B cell (primary cell): ENCODE data around the gene ERC2. TPM values are rescaled to one million over a fixed set of nuclear protein-coding genes. Genes with fewer than 3 reads are reported as not detected.

Source experiments
- ATAC-seq: fragments of 200-7000 bp; cut with Tn5 transposase; one replicate; pipeline ENCODE4 v1.10.0; 2021; ENCODE audit warnings: low read depth, mild to moderate bottlenecking, moderate number of reproducible peaks, moderate library complexity
- CTCF ChIA-PET: fragments of 350-600 bp; sonication (Branson Sonifier 250); formaldehyde crosslinking; loops from one replicate; lab custom pipeline; 2021; ENCODE audit warnings: antibody characterized with exemption, inconsistent platforms; lab: Charles Lee
- POLR2A ChIA-PET: fragments of 350-600 bp; sonication (Branson Sonifier 250); formaldehyde crosslinking; loops from one replicate; lab custom pipeline; 2021; ENCODE audit warnings: antibody characterized with exemption; lab: Charles Lee
- DNase-seq: peaks from one replicate; pipeline ENCODE4 v3.0.0; 2013
- H2AFZ ChIP-seq: 2 replicates; pipeline ENCODE4 v1.6.1; 2012; ENCODE audit warnings: mild to moderate bottlenecking, low read depth, low read length; ENCODE audit not compliant: insufficient read depth, poor library complexity, severe bottlenecking
- H3K27ac ChIP-seq, 2 donors: 1 replicate in 1 of 2; 2 replicates in 1 of 2; pipeline ENCODE4 v1.5.1; 2012 to 2013; ENCODE audit warnings: low read length in 2 of 2, mild to moderate bottlenecking in 2 of 2, moderate library complexity in 1 of 2
- H3K27me3 ChIP-seq, 4 experiments: fragments of 200-600 bp in 1 of 4; sonication (generic) in 1 of 4; replicated peaks in 1 of 4; 1 replicate in 2 of 4; 2 replicates in 2 of 4; pipeline versions ENCODE4 v1.6.1 to v1.7.0; 2013 to 2016; ENCODE audit warnings: low read length in 3 of 4, mild to moderate bottlenecking in 2 of 4, mixed read lengths in 1 of 4, moderate library complexity in 1 of 4; ENCODE audit not compliant: insufficient read depth in 4 of 4, control insufficient read depth in 3 of 4; ENCODE audit errors: control extremely low read depth in 1 of 4
- H3K36me3 ChIP-seq, 2 experiments: replicated peaks in 1 of 2; 1 replicate in 1 of 2; 2 replicates in 1 of 2; pipeline versions ENCODE4 v1.6.1 to v1.7.1; 2013; ENCODE audit warnings: low read length in 1 of 2; ENCODE audit not compliant: insufficient read depth in 2 of 2, control insufficient read depth in 1 of 2; ENCODE audit errors: control extremely low read depth in 1 of 2, extremely low read depth in 1 of 2
- H3K4me1 ChIP-seq, 2 donors: fragments of 200-600 bp in 1 of 2; sonication (generic) in 1 of 2; 1 replicate in 1 of 2; 2 replicates in 1 of 2; pipeline versions ENCODE4 v1.5.1 to v1.6.1; 2013 to 2017; ENCODE audit warnings: low read length in 2 of 2; ENCODE audit not compliant: control insufficient read depth in 2 of 2, insufficient read depth in 2 of 2
- H3K4me2 ChIP-seq: replicated peaks from 2 replicates; pipeline ENCODE3; 2012; ENCODE audit warnings: mild to moderate bottlenecking, low read depth, low read length; ENCODE audit not compliant: poor library complexity, severe bottlenecking
- H3K4me3 ChIP-seq, 5 experiments: fragments of 200-600 bp in 1 of 5; sonication (generic) in 1 of 5; 1 replicate in 3 of 5; 2 replicates in 2 of 5; pipeline versions ENCODE4 v1.5.1 to v1.7.0; 2011 to 2016; ENCODE audit warnings: low read length in 4 of 5, mild to moderate bottlenecking in 4 of 5, low read depth in 2 of 5, control low read depth in 1 of 5, moderate library complexity in 1 of 5; ENCODE audit not compliant: insufficient read depth in 1 of 5; ENCODE audit errors: control extremely low read depth in 1 of 5, extremely low read depth in 1 of 5
- H3K79me2 ChIP-seq: fragments of 200-600 bp; sonication (generic); one replicate; pipeline ENCODE4 v1.6.0; 2016; ENCODE audit warnings: low read length; ENCODE audit not compliant: control insufficient read depth, insufficient read depth
- H3K9ac ChIP-seq: fragments of 200-600 bp; sonication (generic); 2 replicates; pipeline ENCODE4 v1.6.1; 2017; ENCODE audit warnings: mild to moderate bottlenecking, low read length, moderate library complexity
- H3K9me3 ChIP-seq, 3 donors: one replicate each; pipeline versions ENCODE4 v1.6.1 to v1.7.1; 2013; ENCODE audit warnings: low read length in 2 of 3; ENCODE audit not compliant: control insufficient read depth in 2 of 3, insufficient read depth in 1 of 3; ENCODE audit errors: control extremely low read depth in 1 of 3
- H4K20me1 ChIP-seq: 2 replicates; pipeline ENCODE4 v1.6.0; 2012; ENCODE audit warnings: mild to moderate bottlenecking, low read length; ENCODE audit not compliant: insufficient read depth, control insufficient read depth, poor library complexity, severe bottlenecking
- H3K27ac Mint-ChIP-seq: one replicate; pipeline ENCODE4 v1.8.0; 2021; ENCODE audit warnings: mixed read lengths
- H3K27me3 Mint-ChIP-seq: one replicate; pipeline ENCODE4 v1.8.0; 2021; ENCODE audit warnings: mixed read lengths
- H3K4me1 Mint-ChIP-seq: one replicate; pipeline ENCODE4 v1.8.0; 2021; ENCODE audit warnings: mixed read lengths
- H3K4me3 Mint-ChIP-seq: one replicate; pipeline ENCODE4 v1.8.0; 2021; ENCODE audit warnings: mixed read lengths
- H3K9me3 Mint-ChIP-seq: one replicate; pipeline ENCODE4 v1.8.0; 2022; ENCODE audit warnings: mixed read lengths; ENCODE audit not compliant: insufficient read depth
- EZH2 ChIP-seq: IDR thresholded peaks from 2 replicates; pipeline ENCODE4 v1.6.1; 2012; ENCODE audit warnings: borderline replicate concordance, low read depth, mild to moderate bottlenecking, moderate library complexity, low read length; ENCODE audit not compliant: insufficient read depth, poor library complexity, severe bottlenecking
- WGBS: methylation state at CpG from one replicate; pipeline ENCODE4 v1.1.5; 2013; ENCODE audit warnings: missing lambda C conversion rate; ENCODE audit not compliant: insufficient coverage; 5-methylcytosine and 5-hydroxymethylcytosine counted together
- intact Hi-C: fragments of 100-400 bp; cut with micrococcal nuclease; formaldehyde crosslinking; loops from one replicate; pipeline ENCODE4 v1.10.0; 2022
- polyA plus RNA-seq: library from polyadenylated mRNA; depleted of rRNA; stranded (reverse); fragments of >200 nt; gene quantifications from 2 replicates; pipeline ENCODE4 v1.2.3, GENCODE V29; 2012
- total RNA-seq, 2 donors: library from RNA; stranded (reverse); fragments of 120-200 nt in 1 of 2; gene quantifications; 1 replicate in 1 of 2; 2 replicates in 1 of 2; pipeline versions ENCODE4 v1.2.3 to v1.2.4, GENCODE V29; 2013 to 2022
- TF ChIP-seq, protein P1 (sequence below): fragments of 200-600 bp; IDR thresholded peaks from one replicate; pipeline ENCODE4 v1.8.0; 2022; ENCODE audit warnings: antibody characterized with exemption, mild to moderate bottlenecking

The ERC2 gene
- total and polyA plus RNA-seq, 2 donors (not counting 1 experiment from before 2014, with no cell fraction given): not detected

DNA sequence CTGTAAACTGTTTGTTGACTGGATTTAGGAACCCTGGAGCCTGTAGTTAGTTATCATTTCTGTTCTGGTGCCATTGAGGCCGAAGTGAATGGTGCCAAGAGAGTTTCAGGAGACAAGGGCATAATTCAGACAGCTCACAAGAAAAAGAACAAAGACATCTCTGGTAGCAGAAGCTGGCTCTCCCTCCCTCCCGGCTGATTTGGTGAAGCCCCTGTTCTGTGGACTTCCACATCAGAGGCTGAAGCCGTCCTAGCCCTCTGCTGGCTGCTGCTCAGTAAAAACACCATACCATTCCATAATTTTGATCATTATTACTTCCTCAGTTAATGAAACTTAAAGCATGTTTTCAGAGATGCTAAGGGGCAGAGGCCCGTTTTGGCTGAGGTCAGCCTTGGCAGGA, 599.9 kb downstream of the ERC2 start:
- no peaks in the 10 kb centered on the region for H3K79me2 ChIP-seq
- no peak overlapping the region for H3K4me3 ChIP-seq
- no peaks in the 10 kb centered on the region for H4K20me1 ChIP-seq
- no peaks in the 10 kb centered on the region for H3K9me3 ChIP-seq
- no peaks in the 10 kb centered on the region for H3K4me1 ChIP-seq
- Mint-ChIP-seq H3K9me3 (no peaks in the 10 kb centered on the region), H3K27me3 (no peaks in the 10 kb centered on the region), H3K4me3 (no peak overlapping the region), H3K4me1 (no peaks in the 10 kb centered on the region), H3K27ac (no peak overlapping the region)
- no peak overlapping the region for H3K27ac ChIP-seq
- H3K27me3 ChIP-seq: no peaks in the 10 kb centered on the region
- TF ChIP-seq, protein P1, sequence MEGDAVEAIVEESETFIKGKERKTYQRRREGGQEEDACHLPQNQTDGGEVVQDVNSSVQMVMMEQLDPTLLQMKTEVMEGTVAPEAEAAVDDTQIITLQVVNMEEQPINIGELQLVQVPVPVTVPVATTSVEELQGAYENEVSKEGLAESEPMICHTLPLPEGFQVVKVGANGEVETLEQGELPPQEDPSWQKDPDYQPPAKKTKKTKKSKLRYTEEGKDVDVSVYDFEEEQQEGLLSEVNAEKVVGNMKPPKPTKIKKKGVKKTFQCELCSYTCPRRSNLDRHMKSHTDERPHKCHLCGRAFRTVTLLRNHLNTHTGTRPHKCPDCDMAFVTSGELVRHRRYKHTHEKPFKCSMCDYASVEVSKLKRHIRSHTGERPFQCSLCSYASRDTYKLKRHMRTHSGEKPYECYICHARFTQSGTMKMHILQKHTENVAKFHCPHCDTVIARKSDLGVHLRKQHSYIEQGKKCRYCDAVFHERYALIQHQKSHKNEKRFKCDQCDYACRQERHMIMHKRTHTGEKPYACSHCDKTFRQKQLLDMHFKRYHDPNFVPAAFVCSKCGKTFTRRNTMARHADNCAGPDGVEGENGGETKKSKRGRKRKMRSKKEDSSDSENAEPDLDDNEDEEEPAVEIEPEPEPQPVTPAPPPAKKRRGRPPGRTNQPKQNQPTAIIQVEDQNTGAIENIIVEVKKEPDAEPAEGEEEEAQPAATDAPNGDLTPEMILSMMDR: no peak
- TF ChIP-seq EZH2: no peak
- no peak overlapping the region for H3K4me2 ChIP-seq
- H3K9ac ChIP-seq: no peak overlapping the region
- ChIA-PET CTCF (no interaction called here), POLR2A (no interaction called here)
- no peaks in the 10 kb centered on the region for H3K36me3 ChIP-seq
- 70% methylated on average over 2 of the region's 4 CpGs for WGBS
- no peak overlapping the region for H2AFZ ChIP-seq
- ATAC-seq (no peak), DNase-seq (no peak)
- intact Hi-C loops: no loop called here

DNA sequence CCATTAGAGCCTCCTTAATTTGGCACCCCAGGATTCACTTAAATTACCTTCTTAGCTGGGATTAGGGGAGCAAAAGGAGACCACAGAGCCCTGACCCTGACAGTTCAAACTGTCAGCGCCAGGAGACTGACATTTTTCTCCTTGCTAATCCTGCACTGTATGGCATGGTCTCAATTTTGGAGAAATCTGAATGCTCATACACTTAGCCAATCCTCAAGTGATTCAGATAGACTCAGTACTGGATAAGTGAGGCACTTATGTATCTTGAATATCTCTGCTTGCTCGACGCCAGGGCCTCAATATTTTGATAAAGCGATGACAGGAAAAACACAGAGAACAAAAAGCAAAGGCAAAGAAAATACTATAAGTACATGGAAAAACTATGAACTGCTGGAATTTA, 605.2 kb downstream of the ERC2 start:
- no peak overlapping the region for H3K27ac ChIP-seq
- H3K4me3 Mint-ChIP-seq: no peak overlapping the region

More for the DNA sequence above, 605.2 kb downstream of the ERC2 start:
- Histone ChIP-seq H3K9ac (no peak overlapping the region), H4K20me1 (no peaks in the 10 kb centered on the region), H3K79me2 (no peaks in the 10 kb centered on the region), H3K36me3 (no peaks in the 10 kb centered on the region), H3K4me1 (no peaks in the 10 kb centered on the region), H3K4me3 (no peak overlapping the region), H3K27me3 (no peaks in the 10 kb centered on the region), H3K4me2 (no peak overlapping the region), H3K9me3 (no peaks in the 10 kb centered on the region), H2AFZ (no peak overlapping the region)
- H3K27ac Mint-ChIP-seq: no peak overlapping the region
- DNase-seq (no peak), ATAC-seq (no peak)
- intact Hi-C loops: no loop called here
- no peaks in the 10 kb centered on the region for H3K27me3 Mint-ChIP-seq
- TF ChIP-seq, protein P1: no peak
- TF ChIP-seq EZH2: no peak
- no peaks in the 10 kb centered on the region for H3K9me3 Mint-ChIP-seq
- WGBS: 100% methylated on average over 1 of the region's 4 CpGs
- CTCF ChIA-PET: no interaction called here
- no peaks in the 10 kb centered on the region for H3K4me1 Mint-ChIP-seq
- POLR2A ChIA-PET: no interaction called here
